IPS-20b (cell line): ENCODE measurements around the gene RIMBP2.
"Not testable (repeated sequence)": the region's sequence is repeated elsewhere in the genome, so short reads cannot be mapped to it uniquely, and the experiment has no call there.

Experiments
- H3K27ac ChIP-seq: one replicate; pipeline ENCODE4 v1.5.1; 2013; ENCODE audit warnings: low read length
- H3K27me3 ChIP-seq: 2 replicates; pipeline ENCODE4 v1.6.1; 2013; ENCODE audit warnings: mild to moderate bottlenecking, low read length, inconsistent platforms; ENCODE audit not compliant: insufficient read depth
- H3K36me3 ChIP-seq: 2 replicates; pipeline ENCODE4 v1.6.1; 2013; ENCODE audit warnings: low read depth, mild to moderate bottlenecking, inconsistent platforms, low read length, moderate library complexity; ENCODE audit not compliant: insufficient read depth
- H3K4me1 ChIP-seq: 2 replicates; pipeline ENCODE4 v1.6.1; 2013; ENCODE audit warnings: mild to moderate bottlenecking, control low read depth, inconsistent platforms, low read length, moderate library complexity; ENCODE audit not compliant: insufficient read depth
- H3K4me3 ChIP-seq: 2 replicates; pipeline ENCODE4 v1.5.1; 2013; ENCODE audit warnings: mild to moderate bottlenecking, low read length, inconsistent platforms
- H3K9ac ChIP-seq: 2 replicates; pipeline ENCODE4 v1.6.1; 2013; ENCODE audit warnings: low read depth, mild to moderate bottlenecking, inconsistent platforms, low read length, moderate library complexity
- H3K9me3 ChIP-seq: 2 replicates; pipeline ENCODE4 v1.6.1; 2013; ENCODE audit warnings: mild to moderate bottlenecking, low read depth, low read length, inconsistent platforms; ENCODE audit not compliant: insufficient read depth

RIMBP2 gene

DNA sequence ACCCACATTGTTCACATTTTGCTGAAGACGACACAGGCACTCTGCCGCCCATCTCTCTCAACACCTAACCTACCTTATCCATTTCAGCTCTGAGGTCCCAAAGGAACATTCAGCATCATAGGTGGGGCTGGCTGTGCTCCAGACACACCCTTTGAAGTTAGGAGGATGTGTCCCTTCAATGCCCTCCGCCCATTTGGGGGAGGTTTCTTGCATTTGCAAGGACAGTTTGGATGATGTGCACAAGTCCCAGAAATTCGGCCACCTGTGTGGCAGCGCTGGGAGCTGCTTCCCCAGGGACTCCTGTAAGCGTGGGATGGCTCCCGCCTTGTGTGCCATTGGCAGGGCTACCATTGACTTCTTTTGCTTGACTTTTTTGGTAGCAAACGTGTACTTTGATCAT lies 113.8 kb downstream of the RIMBP2 start:
- no peak overlapping the region for H3K4me3 ChIP-seq
- no peaks in the 10 kb centered on the region for H3K36me3 ChIP-seq
- no peaks in the 10 kb centered on the region for H3K27me3 ChIP-seq
- no peaks in the 10 kb centered on the region for H3K4me1 ChIP-seq
- H3K27ac ChIP-seq = no peak overlapping the region
- H3K9ac ChIP-seq = no peak overlapping the region
- peaks cover 8% of the 10 kb centered on the region; the same call in 1 of the 2 replicates for H3K9me3 ChIP-seq

DNA sequence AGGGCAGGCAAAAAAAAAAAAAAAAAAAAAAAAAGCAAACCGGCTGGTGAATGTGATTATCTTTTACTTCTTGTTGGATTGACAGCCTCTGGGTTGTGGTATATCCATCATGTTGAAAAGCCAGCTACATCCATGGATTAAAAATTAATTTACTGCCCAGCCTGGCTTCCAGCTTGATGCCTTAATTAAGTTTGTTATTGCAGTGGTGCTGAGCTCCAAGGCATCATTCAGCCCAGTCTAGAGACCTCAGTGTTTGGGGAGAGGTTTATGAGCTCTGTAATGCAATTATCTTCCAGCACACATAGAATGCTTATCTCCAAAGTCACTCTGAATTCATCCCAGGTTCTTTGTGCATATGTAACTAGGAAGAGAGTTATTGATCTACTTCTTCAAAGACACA lies 114.8 kb downstream of the RIMBP2 start:
- peaks cover 8% of the 10 kb centered on the region; the same call in 1 of the 2 replicates for H3K9me3 ChIP-seq
- H3K9ac ChIP-seq = no peak overlapping the region
- no peak overlapping the region for H3K27ac ChIP-seq
- no peaks in the 10 kb centered on the region for H3K4me1 ChIP-seq
- H3K36me3 ChIP-seq = no peaks in the 10 kb centered on the region
- no peak overlapping the region for H3K4me3 ChIP-seq
- no peaks in the 10 kb centered on the region for H3K27me3 ChIP-seq

DNA sequence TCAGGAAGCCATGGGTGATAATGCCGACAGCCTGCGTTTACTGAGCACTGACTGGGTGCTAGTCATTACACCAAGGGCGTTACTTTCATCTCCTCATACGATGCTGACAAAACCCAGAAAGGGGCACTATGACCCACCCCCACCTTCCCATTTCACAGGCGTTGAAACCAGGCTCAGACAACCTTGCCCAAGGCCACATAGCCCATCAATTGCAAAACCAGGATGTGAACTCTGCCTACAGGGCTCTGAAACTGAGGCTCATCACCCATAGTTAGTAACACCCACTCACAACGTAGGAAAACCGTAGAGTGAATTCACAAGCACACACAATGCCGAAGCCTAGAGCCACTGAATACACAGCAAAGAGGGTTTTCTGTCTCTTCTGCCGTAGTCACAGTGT lies 119.9 kb downstream of the RIMBP2 start:
- Histone ChIP-seq H3K4me3 (no peak overlapping the region), H3K27ac (no peak overlapping the region), H3K9me3 (peaks cover 8% of the 10 kb centered on the region; the same call in 1 of the 2 replicates), H3K4me1 (no peaks in the 10 kb centered on the region), H3K9ac (no peak overlapping the region), H3K36me3 (no peaks in the 10 kb centered on the region), H3K27me3 (no peaks in the 10 kb centered on the region)

DNA sequence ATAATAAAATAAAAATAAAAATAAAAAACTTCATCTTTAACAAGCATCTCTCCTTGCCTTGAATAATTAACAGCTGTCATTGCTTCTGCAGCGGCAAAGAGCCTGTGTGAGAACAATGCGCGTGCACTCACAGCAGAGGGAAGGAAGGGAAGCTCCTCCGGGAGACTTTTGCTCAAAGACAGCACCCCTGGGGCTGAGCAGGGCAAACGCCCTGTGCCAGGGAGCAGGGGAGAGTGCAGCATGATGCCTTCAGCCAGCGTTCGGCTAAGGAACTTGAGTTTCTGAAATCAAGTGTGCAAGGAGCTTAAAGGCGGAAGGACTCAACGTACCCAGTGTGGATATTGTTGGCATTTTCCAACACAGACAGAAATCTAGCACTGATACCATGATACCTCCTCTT lies 120.5 kb downstream of the RIMBP2 start:
- Histone ChIP-seq H3K9ac (no peak overlapping the region), H3K27me3 (no peaks in the 10 kb centered on the region), H3K4me1 (no peaks in the 10 kb centered on the region), H3K4me3 (no peak overlapping the region), H3K36me3 (no peaks in the 10 kb centered on the region), H3K27ac (no peak overlapping the region), H3K9me3 (peaks cover 8% of the 10 kb centered on the region; the same call in 1 of the 2 replicates)

DNA sequence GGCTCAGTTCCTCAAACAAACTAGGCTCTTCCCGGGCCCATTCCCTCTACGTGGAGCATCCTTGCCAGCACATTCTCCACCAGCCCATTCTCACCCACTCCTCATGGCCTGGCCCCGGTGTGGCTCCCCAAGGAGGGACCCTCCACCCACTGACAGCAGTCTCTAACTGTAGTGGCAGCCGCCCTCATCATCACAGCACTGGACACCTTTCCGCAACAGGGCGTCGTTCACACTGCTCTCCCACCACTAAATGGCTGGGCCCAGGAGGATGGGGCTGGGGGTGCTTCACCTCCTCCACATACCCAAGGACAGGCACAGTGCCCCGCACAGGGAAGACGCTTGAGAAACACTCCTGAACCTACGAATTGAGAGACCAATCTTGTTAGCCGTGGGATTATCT lies 123.0 kb downstream of the RIMBP2 start:
- Histone ChIP-seq H3K4me1 (no peaks in the 10 kb centered on the region), H3K4me3 (no peak overlapping the region), H3K9me3 (peaks cover 6% of the 10 kb centered on the region; the same call in 1 of the 2 replicates), H3K36me3 (no peaks in the 10 kb centered on the region), H3K27me3 (no peaks in the 10 kb centered on the region), H3K27ac (no peak overlapping the region), H3K9ac (no peak overlapping the region)

DNA sequence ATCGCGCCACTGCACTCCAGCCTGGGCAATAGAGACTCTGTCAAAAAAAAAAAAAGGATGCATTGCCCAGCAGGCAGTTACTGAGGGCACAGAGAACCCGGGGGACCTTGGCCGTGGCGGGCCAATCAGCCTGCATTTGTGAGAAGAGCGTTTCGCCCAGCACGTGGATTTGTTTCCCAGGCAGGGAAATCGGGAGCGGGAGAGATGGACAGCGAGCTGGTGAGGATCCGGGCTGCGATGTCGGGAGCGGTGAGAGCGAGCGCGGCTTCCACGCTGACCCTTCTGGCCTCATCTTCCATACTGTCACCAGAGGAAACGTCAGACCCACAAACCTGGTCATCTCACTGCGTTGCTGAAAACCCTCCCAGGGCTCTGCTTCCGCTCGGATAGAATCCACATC lies 123.5 kb downstream of the RIMBP2 start:
- Histone ChIP-seq H3K4me1 (no peaks in the 10 kb centered on the region), H3K9ac (no peak overlapping the region), H3K27me3 (no peaks in the 10 kb centered on the region), H3K9me3 (peaks cover 2% of the 10 kb centered on the region; the same call in 1 of the 2 replicates), H3K36me3 (no peaks in the 10 kb centered on the region), H3K4me3 (no peak overlapping the region), H3K27ac (no peak overlapping the region)

DNA sequence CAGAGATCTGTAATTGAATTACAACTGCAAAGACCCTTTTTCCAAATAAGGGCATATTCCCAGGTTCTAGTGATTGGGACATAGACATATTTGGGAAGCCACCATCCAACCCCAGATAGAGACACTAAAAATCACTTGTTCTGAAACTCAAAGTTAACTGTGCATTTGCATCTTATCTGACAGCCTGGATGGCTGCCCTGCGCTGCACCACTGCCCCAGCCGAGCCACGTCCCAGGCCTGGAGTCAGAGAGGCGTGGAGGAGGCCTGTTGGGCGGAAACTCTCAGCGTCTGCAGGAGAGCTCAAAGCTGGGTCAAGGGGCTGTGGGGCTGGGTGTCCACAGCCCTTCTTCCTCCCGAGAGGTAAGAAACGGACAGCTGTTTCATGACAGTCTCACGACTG lies 124.4 kb downstream of the RIMBP2 start:
- no peaks in the 10 kb centered on the region for H3K9me3 ChIP-seq
- H3K27ac ChIP-seq = no peak overlapping the region
- H3K9ac ChIP-seq = no peak overlapping the region
- no peak overlapping the region for H3K4me3 ChIP-seq
- no peaks in the 10 kb centered on the region for H3K4me1 ChIP-seq
- no peaks in the 10 kb centered on the region for H3K36me3 ChIP-seq
- no peaks in the 10 kb centered on the region for H3K27me3 ChIP-seq

DNA sequence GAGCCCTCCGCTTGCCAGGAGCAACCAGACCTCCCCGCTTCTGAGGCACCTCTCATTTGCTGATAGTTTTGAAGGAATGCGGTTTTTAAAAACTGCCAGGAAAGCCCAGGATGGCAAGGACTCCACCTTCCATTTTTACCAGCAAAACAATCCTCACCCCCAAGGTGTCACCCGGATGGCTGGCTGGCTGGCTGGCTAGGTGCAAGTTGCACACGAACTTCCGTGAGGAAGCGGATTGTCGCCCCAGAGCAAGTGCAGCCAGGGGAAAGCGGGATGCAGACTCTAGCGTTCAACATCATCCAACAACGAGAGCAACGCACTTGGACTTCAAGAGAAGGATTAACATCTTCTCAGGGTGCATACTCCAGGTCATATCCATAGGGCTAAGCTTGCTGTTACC lies 125.4 kb downstream of the RIMBP2 start:
- H3K9ac ChIP-seq = no peak overlapping the region
- no peak overlapping the region for H3K4me3 ChIP-seq
- no peaks in the 10 kb centered on the region for H3K36me3 ChIP-seq
- H3K4me1 ChIP-seq = no peaks in the 10 kb centered on the region
- no peaks in the 10 kb centered on the region; the same call in 1 of the 2 replicates for H3K9me3 ChIP-seq
- H3K27me3 ChIP-seq = no peaks in the 10 kb centered on the region
- H3K27ac ChIP-seq = no peak overlapping the region

DNA sequence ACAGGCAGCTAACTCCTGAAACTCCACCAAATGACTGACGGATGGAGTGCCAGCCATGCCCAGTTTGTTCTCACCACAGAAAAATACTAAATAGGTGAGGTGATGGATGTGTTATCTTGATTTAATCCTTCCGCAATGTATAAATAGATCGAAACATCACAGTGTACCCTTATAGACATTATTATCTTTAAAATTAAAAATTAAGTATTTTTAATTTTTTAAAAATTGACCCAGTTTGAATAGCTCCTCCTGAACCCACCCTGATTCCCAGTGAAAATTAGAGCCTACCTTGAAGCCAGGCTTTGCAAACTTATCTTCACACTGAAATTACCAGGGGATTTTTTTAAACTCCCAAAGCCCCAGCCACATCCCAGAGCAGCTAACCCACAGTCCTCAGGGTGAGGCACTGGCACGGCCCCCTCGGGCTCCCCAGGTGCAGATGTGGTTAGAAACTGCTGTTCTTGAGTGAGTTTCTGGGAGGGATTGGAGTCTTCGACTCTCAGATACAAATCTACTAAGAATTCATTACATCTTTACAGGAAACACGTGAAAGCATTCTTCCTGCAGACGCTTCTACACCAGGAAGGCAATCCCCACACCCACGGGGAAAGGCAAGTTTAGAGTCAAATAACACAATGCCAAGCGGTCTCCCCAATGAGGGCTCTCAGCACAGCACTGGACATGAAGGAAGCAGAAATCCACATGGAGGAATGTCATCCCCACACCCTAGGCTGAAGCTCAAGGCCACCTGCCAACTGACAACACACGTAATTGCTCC lies 126.4 kb downstream of the RIMBP2 start:
- Histone ChIP-seq H3K27ac (no peak overlapping the region), H3K36me3 (no peaks in the 10 kb centered on the region), H3K4me3 (no peak overlapping the region), H3K4me1 (no peaks in the 10 kb centered on the region), H3K9me3 (no peaks in the 10 kb centered on the region; the same call in 1 of the 2 replicates), H3K27me3 (no peaks in the 10 kb centered on the region), H3K9ac (no peak overlapping the region)

DNA sequence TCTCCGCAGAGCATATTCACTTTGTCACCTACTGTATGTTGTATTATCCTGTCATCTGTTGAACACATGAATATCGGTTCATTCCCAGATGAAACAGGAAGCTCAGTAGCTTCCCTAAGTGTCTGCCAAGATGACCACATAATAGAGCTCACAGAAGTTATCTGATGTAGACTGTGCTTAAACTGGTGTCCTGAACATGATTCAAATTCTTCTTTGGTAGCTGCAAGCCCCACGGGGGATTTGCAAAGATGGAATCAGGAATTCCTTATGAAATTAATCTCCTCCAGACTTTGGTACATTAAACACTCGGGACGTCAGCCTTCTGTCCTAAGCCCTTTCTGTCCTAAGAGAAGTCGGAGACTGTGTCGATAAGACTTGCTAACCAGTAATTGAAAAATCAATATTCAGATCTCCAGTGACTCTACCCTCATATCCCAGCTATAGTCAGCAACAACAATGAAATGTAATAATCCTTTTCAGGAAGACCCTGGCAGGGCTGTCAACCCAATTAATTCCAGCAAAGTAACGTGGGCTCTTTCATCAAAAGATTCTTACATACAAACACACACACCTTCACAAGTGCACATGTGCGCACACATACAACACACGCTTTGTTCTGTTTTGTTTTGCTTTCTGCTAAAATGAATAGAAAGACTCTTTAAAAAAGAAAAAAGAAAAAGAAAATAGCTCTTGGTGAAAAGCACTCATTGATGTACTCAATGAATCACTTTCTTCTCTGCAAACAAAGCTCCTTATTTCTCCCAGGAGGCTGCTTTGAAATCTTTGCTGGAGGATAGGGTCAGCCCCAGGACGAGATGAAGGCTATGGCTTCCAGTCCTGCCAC lies 127.2 kb downstream of the RIMBP2 start:
- Histone ChIP-seq H3K27me3 (no peaks in the 10 kb centered on the region), H3K27ac (no peak overlapping the region), H3K9ac (no peak overlapping the region), H3K4me3 (no peak overlapping the region), H3K9me3 (no peaks in the 10 kb centered on the region; the same call in 1 of the 2 replicates), H3K4me1 (no peaks in the 10 kb centered on the region), H3K36me3 (no peaks in the 10 kb centered on the region)

DNA sequence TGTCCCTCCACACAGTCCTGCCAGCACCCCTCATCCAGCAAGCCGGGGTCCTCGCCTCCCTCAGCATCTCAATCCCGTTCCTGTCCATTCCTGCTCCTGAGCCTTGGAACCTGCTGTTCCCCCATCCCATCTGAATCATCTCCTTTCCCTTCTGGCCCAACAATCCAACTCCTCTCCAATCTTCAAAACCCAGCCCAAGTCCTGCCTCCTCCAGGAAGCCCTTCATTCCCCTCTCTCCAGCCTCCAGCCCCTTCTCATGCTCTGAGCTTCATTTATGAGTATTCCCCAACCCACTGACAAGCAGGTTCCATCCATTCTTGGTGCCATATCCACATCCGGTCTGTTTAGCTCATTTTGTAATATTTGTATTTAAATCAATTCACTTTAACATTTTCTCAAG lies 128.1 kb downstream of the RIMBP2 start:
- H3K4me3 ChIP-seq = no peak overlapping the region
- no peaks in the 10 kb centered on the region for H3K4me1 ChIP-seq
- H3K27ac ChIP-seq = no peak overlapping the region
- no peaks in the 10 kb centered on the region for H3K27me3 ChIP-seq
- H3K9ac ChIP-seq = no peak overlapping the region
- no peaks in the 10 kb centered on the region for H3K36me3 ChIP-seq
- H3K9me3 ChIP-seq = no peaks in the 10 kb centered on the region; the same call in 1 of the 2 replicates

DNA sequence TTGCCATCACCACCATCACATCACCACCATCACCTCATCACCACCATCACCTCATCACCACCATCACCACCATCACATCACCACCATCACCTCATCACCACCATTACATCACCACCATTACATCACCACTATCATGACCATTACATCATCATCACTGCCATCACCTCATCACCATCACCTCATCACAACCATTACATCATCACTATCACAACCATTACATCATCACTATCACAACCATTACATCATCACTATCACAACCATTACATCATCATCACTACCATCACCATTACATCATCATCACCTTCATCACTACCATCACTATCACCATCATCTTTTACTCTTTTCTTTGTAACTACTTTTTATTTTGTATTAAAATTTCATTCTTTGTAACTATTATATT lies 131.6 kb downstream of the RIMBP2 start:
- H3K9ac ChIP-seq, H3K9me3 ChIP-seq, H3K27ac ChIP-seq, H3K4me1 ChIP-seq, H3K36me3 ChIP-seq, H3K27me3 ChIP-seq, H3K4me3 ChIP-seq: not testable (repeated sequence)
